Mucosa of stomach (tissue), 1 donor: ENCODE measurements around the gene ZNF408.

Source experiments
- H3K27me3 ChIP-seq: one replicate; pipeline ENCODE4 v1.7.0; 2013; ENCODE audit warnings: mild to moderate bottlenecking, low read length; ENCODE audit not compliant: control insufficient read depth, insufficient read depth
- H3K36me3 ChIP-seq: one replicate; pipeline ENCODE4 v1.7.0; 2013; ENCODE audit warnings: low read length; ENCODE audit not compliant: control insufficient read depth, insufficient read depth
- H3K4me1 ChIP-seq: one replicate; pipeline ENCODE4 v1.7.0; 2013; ENCODE audit warnings: mild to moderate bottlenecking, low read length; ENCODE audit not compliant: control insufficient read depth, insufficient read depth
- H3K4me3 ChIP-seq: one replicate; pipeline ENCODE4 v1.7.0; 2013; ENCODE audit warnings: low read length
- H3K9ac ChIP-seq: one replicate; pipeline ENCODE4 v1.7.0; 2013; ENCODE audit warnings: mild to moderate bottlenecking, low read length, moderate library complexity
- H3K9me3 ChIP-seq: one replicate; pipeline ENCODE4 v1.7.0; 2013; ENCODE audit warnings: mild to moderate bottlenecking, low read length, moderate library complexity; ENCODE audit not compliant: control insufficient read depth
- donor health status: Pancreatic carcinoma.

Gene ZNF408

GRCh38 chr11:46700241-46701077 lies at the start of gene ZNF408, which contains the start of gene ARHGAP1:
ZNF408 (plus strand) TSS chr11:46701031; CDS start chr11:46701048, 17 bp downstream.
ARHGAP1 (minus strand) TSS chr11:46700619; CDS start chr11:46696107, 4,512 bp downstream.
- Histone ChIP-seq H3K9ac (peak within 1 kb of the TSS; percentile 90), H3K4me3 (peak within 1 kb of the TSS; percentile 65), H3K4me1 (peaks cover 23% of the 10 kb centered on the region), H3K27me3 (no peaks in the 10 kb centered on the region), H3K36me3 (peaks cover 24% of the 10 kb centered on the region), H3K9me3 (no peaks in the 10 kb centered on the region)

DNA sequence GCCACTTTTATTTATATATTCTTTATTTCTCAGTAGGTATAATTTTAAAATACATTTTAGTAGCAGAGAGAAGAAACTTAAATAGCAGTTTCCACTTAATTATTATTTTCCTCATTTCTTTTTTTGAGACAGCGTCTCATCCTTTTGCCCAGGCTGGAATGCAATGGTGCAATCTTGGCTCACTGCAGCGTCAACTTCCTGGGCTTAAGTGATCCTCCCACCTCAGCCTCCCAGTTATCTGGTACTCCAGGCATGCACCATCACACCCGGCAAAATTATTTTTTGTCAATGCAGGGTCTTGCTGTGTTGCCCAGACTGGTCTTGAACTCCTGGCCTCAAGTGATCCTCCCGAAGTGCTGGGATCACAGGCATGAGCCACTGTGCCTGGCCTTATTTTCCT lies 45.2 kb upstream of the ZNF408 start:
- no peaks in the 10 kb centered on the region for H3K9me3 ChIP-seq
- H3K27me3 ChIP-seq: no peaks in the 10 kb centered on the region
- peaks cover 9% of the 10 kb centered on the region for H3K36me3 ChIP-seq
- H3K4me1 ChIP-seq: no peaks in the 10 kb centered on the region
- no peak overlapping the region for H3K4me3 ChIP-seq
- no peak overlapping the region for H3K9ac ChIP-seq

- H3K9ac ChIP-seq: no peak overlapping the region
- no peaks in the 10 kb centered on the region for H3K4me1 ChIP-seq
- H3K27me3 ChIP-seq: no peaks in the 10 kb centered on the region
- H3K36me3 ChIP-seq: peaks cover 9% of the 10 kb centered on the region
- no peak overlapping the region for H3K4me3 ChIP-seq
- no peaks in the 10 kb centered on the region for H3K9me3 ChIP-seq
Observed at GRCh38 chr11:46657186-46657585, 43.6 kb upstream of the ZNF408 start.

- no peak overlapping the region for H3K4me3 ChIP-seq
- H3K9ac ChIP-seq: no peak overlapping the region
- H3K27me3 ChIP-seq: no peaks in the 10 kb centered on the region
- H3K36me3 ChIP-seq: peaks cover 9% of the 10 kb centered on the region
- no peaks in the 10 kb centered on the region for H3K9me3 ChIP-seq
- H3K4me1 ChIP-seq: no peaks in the 10 kb centered on the region
Observed at GRCh38 chr11:46658259-46658658, 42.6 kb upstream of the ZNF408 start.

- Histone ChIP-seq H3K9ac (no peak overlapping the region), H3K4me1 (no peaks in the 10 kb centered on the region)
Observed at GRCh38 chr11:46659908-46660307, 40.9 kb upstream of the ZNF408 start.

DNA sequence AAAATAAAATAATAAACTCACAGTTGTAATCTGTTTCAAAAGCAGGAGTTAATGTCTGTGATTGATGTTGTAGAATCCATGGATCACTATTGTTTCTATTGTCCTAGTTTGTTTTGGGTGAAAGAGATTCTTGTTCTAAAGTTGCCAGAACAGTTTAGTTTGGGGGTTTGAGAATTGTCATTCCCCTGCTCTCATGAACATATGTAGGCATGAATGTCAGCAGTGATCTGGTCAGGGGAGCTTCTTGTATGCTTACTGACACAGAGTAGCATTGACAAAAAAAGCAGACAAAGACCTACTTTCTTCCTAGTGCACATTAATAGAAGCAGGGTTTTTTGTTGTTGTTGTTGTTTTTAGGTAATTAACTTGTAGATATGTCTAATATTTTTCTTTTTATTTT lies 39.0 kb upstream of the ZNF408 start:
- Histone ChIP-seq H3K9me3 (no peaks in the 10 kb centered on the region), H3K4me1 (no peaks in the 10 kb centered on the region), H3K9ac (no peak overlapping the region), H3K27me3 (no peaks in the 10 kb centered on the region), H3K4me3 (no peak overlapping the region), H3K36me3 (peaks cover 4% of the 10 kb centered on the region)

More at GRCh38 chr11:46659908-46660307, 40.9 kb upstream of the ZNF408 start:
- Histone ChIP-seq H3K36me3 (peaks cover 14% of the 10 kb centered on the region), H3K27me3 (no peaks in the 10 kb centered on the region), H3K4me3 (no peak overlapping the region), H3K9me3 (no peaks in the 10 kb centered on the region)

GRCh38 chr11:46662366-46662765 lies 38.5 kb upstream of the ZNF408 start:
- Histone ChIP-seq H3K9me3 (no peaks in the 10 kb centered on the region), H3K36me3 (peaks cover 4% of the 10 kb centered on the region), H3K4me3 (no peak overlapping the region), H3K4me1 (no peaks in the 10 kb centered on the region), H3K9ac (no peak overlapping the region), H3K27me3 (no peaks in the 10 kb centered on the region)

GRCh38 chr11:46663277-46663940 lies 37.4 kb upstream of the ZNF408 start:
- H3K36me3 ChIP-seq: peaks cover 4% of the 10 kb centered on the region
- no peaks in the 10 kb centered on the region for H3K27me3 ChIP-seq
- no peaks in the 10 kb centered on the region for H3K9me3 ChIP-seq
- H3K9ac ChIP-seq: no peak overlapping the region
- H3K4me1 ChIP-seq: no peaks in the 10 kb centered on the region
- H3K4me3 ChIP-seq: no peak overlapping the region

DNA sequence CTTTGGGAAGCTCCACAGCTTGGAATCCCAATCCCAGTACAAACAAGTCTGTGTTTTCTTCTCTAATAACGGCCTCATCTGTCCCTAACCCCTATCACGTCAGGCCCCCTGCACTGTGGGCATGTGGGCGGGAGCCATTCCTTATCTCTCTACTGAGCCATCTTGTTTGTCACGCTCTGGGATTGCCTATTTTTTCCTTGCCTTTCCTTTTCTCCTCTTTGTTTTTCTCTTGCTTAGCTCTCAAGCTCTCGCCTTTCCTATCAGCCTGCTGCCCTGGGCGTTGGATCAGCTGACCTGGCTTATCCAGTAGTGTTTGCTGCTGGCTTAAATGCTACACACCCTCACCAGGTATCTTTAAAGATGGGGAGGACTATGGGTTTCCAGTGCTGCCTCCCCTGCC lies 36.2 kb upstream of the ZNF408 start:
- H3K4me3 ChIP-seq: no peak overlapping the region
- no peaks in the 10 kb centered on the region for H3K9me3 ChIP-seq
- H3K27me3 ChIP-seq: no peaks in the 10 kb centered on the region
- no peak overlapping the region for H3K9ac ChIP-seq
- H3K36me3 ChIP-seq: peaks cover 4% of the 10 kb centered on the region
- no peaks in the 10 kb centered on the region for H3K4me1 ChIP-seq

- no peaks in the 10 kb centered on the region for H3K4me1 ChIP-seq
- H3K9ac ChIP-seq: no peak overlapping the region
- no peak overlapping the region for H3K4me3 ChIP-seq
- H3K36me3 ChIP-seq: peaks cover 4% of the 10 kb centered on the region
- no peaks in the 10 kb centered on the region for H3K27me3 ChIP-seq
- H3K9me3 ChIP-seq: no peaks in the 10 kb centered on the region
Observed at GRCh38 chr11:46665356-46665755, 35.5 kb upstream of the ZNF408 start.

DNA sequence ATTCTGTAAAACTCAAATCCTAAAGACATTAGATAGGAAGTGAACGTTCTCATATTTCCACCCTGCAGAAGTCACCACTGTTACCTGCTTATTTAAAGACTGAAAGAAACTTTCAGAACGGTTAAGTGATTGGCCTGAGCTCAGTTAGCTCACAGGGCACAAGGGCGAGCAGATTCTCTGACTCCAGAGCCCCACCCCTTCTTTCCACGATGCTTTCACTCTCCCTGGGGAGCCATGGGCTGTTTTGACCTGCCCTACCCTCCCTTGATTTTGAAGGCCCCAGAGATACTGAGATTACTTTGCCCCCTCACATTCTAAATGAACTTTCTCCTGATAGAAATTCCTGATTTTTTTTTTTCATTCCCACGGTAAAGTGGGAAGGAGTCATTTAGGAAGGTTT lies 34.3 kb upstream of the ZNF408 start:
- no peaks in the 10 kb centered on the region for H3K27me3 ChIP-seq
- no peak overlapping the region for H3K9ac ChIP-seq
- H3K4me1 ChIP-seq: no peaks in the 10 kb centered on the region
- H3K9me3 ChIP-seq: no peaks in the 10 kb centered on the region
- no peak overlapping the region for H3K4me3 ChIP-seq
- peaks cover 4% of the 10 kb centered on the region for H3K36me3 ChIP-seq

DNA sequence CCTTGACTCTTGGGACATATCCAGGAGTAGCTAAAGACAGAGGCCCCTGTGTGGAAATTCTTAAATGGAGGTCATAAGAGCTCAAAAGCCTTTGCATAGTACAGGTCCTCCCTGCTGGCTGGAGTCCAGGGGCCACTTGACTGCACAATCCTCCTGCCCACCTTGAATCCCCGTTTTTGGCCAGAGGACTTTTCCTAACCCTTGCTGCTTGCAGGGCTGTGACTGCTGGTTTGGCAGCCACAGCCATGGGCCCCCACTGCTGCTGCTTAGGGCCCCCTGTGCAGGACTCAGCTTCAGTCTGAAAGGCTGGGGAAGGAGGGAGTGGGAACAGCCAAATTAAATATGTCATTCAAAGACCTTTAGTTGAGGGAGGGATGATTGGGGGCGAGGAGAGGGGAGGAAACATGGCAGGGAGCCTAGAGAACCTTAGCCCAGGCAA lies 33.8 kb upstream of the ZNF408 start:
- H3K36me3 ChIP-seq: peaks cover 4% of the 10 kb centered on the region
- no peaks in the 10 kb centered on the region for H3K27me3 ChIP-seq
- no peaks in the 10 kb centered on the region for H3K4me1 ChIP-seq
- no peak overlapping the region for H3K9ac ChIP-seq
- no peak overlapping the region for H3K4me3 ChIP-seq
- no peaks in the 10 kb centered on the region for H3K9me3 ChIP-seq
